IPS DF 6.9 (cell line): ENCODE results near the gene ARHGAP24.

Source experiments
- DNase-seq: peaks from one replicate; pipeline ENCODE4 v3.0.0-alpha.2; 2013; ENCODE audit warnings: low read depth, low spot score
- H3K27ac ChIP-seq: one replicate; pipeline ENCODE4 v1.5.1; 2013; ENCODE audit warnings: low read length, control low read depth
- H3K27me3 ChIP-seq: 2 replicates; pipeline ENCODE4 v1.6.1; 2013; ENCODE audit warnings: mild to moderate bottlenecking, low read length; ENCODE audit not compliant: control insufficient read depth, insufficient read depth
- H3K36me3 ChIP-seq: 2 replicates; pipeline ENCODE4 v1.6.1; 2013; ENCODE audit warnings: low read length; ENCODE audit not compliant: control insufficient read depth, insufficient read depth
- H3K4me1 ChIP-seq: 2 replicates; pipeline ENCODE4 v1.6.1; 2013; ENCODE audit warnings: low read length; ENCODE audit not compliant: control insufficient read depth, insufficient read depth
- H3K4me3 ChIP-seq: 2 replicates; pipeline ENCODE4 v1.5.1; 2013; ENCODE audit warnings: mild to moderate bottlenecking, low read length
- H3K9me3 ChIP-seq: 2 replicates; pipeline ENCODE4 v1.6.1; 2013; ENCODE audit warnings: low read length, inconsistent platforms; ENCODE audit not compliant: control insufficient read depth, insufficient read depth
- WGBS: extraction: QIAGEN DNeasy Blood & Tissue Kit; methylation state at CpG from one replicate; pipeline ENCODE4 v1.1.7; 2013; ENCODE audit warnings: mixed read lengths, missing lambda C conversion rate; ENCODE audit not compliant: insufficient read length, insufficient coverage; 5-methylcytosine and 5-hydroxymethylcytosine counted together

The ARHGAP24 gene

GRCh38 chr4:85482010-85482738 lies 7.2 kb downstream of the ARHGAP24 start:
- WGBS, result no CpG with 5 or more reads among the region's 5 CpGs
- H3K4me3 ChIP-seq, result no peak overlapping the region

DNA sequence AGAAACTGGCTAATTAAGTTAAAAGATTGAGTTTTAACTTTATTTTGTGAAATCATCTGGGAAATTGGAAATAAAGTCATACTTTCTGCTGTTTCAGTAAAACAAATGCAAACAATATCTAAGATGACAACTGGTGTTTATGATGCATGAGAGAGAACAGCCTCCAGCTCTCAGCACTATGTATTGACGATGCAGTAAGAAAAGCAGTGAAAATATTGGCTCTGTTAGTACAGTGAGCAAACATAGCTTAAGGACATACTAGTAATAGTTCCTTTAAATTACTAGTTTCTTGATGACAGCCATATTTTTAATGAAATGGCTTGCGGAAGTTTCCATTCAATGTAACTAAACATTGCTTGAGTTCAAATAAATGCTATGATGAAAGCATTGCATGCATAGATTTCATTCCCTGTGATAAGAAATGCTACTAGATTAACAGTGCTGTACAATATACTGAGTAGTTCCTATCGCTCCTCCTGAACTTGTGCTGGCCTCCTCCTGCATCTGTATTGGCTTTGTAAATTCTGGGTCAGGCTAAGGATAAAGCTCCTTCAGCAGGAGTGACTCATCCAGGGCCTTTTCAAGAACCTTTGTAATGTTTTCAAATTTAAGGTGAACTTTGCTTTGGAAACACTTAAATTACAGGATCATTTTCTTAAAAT lies 11.6 kb downstream of the ARHGAP24 start:
- H3K27me3 ChIP-seq, result no peaks in the 10 kb centered on the region
- H3K36me3 ChIP-seq, result no peaks in the 10 kb centered on the region
- no peaks in the 10 kb centered on the region for H3K9me3 ChIP-seq
- no peak overlapping the region for H3K4me3 ChIP-seq
- WGBS, result no CpG with 5 or more reads among the region's 3 CpGs
- H3K4me1 ChIP-seq, result peaks cover 4% of the 10 kb centered on the region; the same call in 1 of the 2 replicates
- no peak for DNase-seq
- H3K27ac ChIP-seq, result no peak overlapping the region

More at GRCh38 chr4:85482010-85482738, 7.2 kb downstream of the ARHGAP24 start:
- H3K4me1 ChIP-seq, result 0 out of 2 replicates have a peak, but pooled peaks cover 1% of the 10 kb centered on the region
- DNase-seq, result no peak
- H3K27me3 ChIP-seq, result no peaks in the 10 kb centered on the region
- no peaks in the 10 kb centered on the region for H3K9me3 ChIP-seq
- H3K36me3 ChIP-seq, result no peaks in the 10 kb centered on the region
- no peak overlapping the region for H3K27ac ChIP-seq

DNA sequence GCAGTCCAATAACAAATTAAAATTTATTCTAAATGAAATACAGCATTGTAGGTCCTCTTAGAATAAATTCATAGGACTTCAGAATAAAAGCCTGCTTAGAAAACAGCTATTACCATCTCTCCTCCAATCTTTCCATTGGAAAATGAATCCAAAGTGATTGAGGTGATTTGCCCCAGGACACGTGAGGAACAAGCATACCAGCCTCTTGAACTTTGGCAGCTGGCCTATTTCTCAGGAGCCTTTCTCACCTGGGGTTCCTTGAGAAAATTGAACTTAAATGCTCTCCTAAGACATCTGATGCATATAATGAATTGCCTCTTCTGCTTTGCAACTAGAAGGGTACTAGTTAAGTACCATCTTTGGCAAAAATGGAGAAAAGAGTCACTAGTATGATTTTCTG lies 13.5 kb downstream of the ARHGAP24 start:
- WGBS, result no CpG with 5 or more reads among the region's 1 CpG
- Histone ChIP-seq H3K27ac (no peak overlapping the region), H3K4me1 (peaks cover 2% of the 10 kb centered on the region; the same call in 1 of the 2 replicates), H3K36me3 (no peaks in the 10 kb centered on the region), H3K27me3 (no peaks in the 10 kb centered on the region), H3K4me3 (no peak overlapping the region), H3K9me3 (no peaks in the 10 kb centered on the region)
- no peak for DNase-seq

DNA sequence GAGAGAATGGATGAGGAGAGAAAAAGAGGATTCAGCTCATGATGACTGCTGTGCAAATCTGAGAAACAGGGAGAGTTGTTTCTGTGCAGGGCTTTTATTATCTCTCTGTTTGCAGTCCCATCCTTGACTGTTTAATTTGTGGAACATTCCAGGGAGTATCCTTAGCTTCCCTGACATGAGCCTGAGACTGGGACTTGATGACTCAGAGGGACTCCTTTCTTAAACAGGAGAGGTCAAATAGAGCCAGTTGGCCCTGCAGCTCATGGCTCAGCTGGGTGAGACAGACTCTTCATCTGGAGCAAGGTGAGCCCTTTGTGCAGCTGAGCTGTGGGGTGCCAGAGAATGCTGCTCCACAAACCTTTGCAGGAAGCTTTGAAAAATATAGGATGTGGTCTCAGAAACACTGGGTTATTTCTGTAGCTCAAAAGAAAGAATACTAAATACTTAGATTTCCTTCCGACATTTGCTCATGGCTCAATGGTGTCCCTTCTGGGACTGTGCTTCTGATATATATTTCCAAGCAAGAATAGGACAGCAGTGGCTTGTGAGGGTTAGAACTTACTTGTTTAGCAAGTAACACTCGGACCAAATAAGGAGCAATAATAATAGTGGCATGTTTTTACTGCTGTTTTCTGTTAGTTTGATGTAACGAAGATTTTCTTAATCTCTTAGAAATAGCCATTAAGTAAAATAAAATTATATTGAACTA lies 14.5 kb downstream of the ARHGAP24 start:
- H3K9me3 ChIP-seq, result no peaks in the 10 kb centered on the region
- WGBS, result no CpG with 5 or more reads among the region's 3 CpGs
- H3K36me3 ChIP-seq, result no peaks in the 10 kb centered on the region
- no peak for DNase-seq
- no peaks in the 10 kb centered on the region for H3K27me3 ChIP-seq
- peaks cover 2% of the 10 kb centered on the region; the same call in 1 of the 2 replicates for H3K4me1 ChIP-seq
- no peak overlapping the region for H3K27ac ChIP-seq
- no peak overlapping the region for H3K4me3 ChIP-seq

- DNase-seq, result no peak
- Histone ChIP-seq H3K9me3 (no peaks in the 10 kb centered on the region), H3K27ac (no peak overlapping the region), H3K4me3 (no peak overlapping the region), H3K36me3 (no peaks in the 10 kb centered on the region), H3K27me3 (no peaks in the 10 kb centered on the region), H3K4me1 (peaks cover 2% of the 10 kb centered on the region; the same call in 1 of the 2 replicates)
These were observed 16.6 kb downstream of the ARHGAP24 start for GRCh38 chr4:85491527-85491926.

- DNase-seq, result no peak
- Histone ChIP-seq H3K27me3 (no peaks in the 10 kb centered on the region), H3K27ac (no peak overlapping the region), H3K9me3 (no peaks in the 10 kb centered on the region), H3K4me3 (no peak overlapping the region), H3K36me3 (no peaks in the 10 kb centered on the region), H3K4me1 (peaks cover 2% of the 10 kb centered on the region; the same call in 1 of the 2 replicates)
- WGBS, result no CpG with 5 or more reads among the region's 1 CpG
These were observed 17.4 kb downstream of the ARHGAP24 start for GRCh38 chr4:85492336-85492735.

DNA sequence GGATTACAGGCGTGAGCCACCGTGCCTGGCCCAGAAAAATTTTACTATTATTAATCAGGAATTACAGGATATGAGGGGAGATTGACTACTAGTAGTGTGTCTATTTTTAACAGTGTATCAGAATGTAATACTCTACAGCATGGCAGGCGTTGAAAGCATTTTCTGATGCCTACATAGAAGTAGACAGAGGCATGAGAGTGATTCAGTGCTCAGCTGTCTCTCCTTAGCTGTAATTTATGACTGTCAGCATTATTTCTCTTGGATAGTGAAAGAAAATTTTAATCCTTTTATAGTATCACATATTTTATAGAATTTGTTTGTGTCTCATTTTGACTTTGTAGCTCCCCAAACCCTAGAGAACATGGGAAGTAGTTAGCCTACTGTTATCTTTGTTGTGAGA lies 20.7 kb downstream of the ARHGAP24 start:
- H3K4me3 ChIP-seq, result no peak overlapping the region
- no peaks in the 10 kb centered on the region for H3K27me3 ChIP-seq
- no peak for DNase-seq
- H3K9me3 ChIP-seq, result no peaks in the 10 kb centered on the region
- H3K36me3 ChIP-seq, result no peaks in the 10 kb centered on the region
- no CpG with 5 or more reads among the region's 3 CpGs for WGBS
- H3K4me1 ChIP-seq, result no peaks in the 10 kb centered on the region
- H3K27ac ChIP-seq, result no peak overlapping the region

DNA sequence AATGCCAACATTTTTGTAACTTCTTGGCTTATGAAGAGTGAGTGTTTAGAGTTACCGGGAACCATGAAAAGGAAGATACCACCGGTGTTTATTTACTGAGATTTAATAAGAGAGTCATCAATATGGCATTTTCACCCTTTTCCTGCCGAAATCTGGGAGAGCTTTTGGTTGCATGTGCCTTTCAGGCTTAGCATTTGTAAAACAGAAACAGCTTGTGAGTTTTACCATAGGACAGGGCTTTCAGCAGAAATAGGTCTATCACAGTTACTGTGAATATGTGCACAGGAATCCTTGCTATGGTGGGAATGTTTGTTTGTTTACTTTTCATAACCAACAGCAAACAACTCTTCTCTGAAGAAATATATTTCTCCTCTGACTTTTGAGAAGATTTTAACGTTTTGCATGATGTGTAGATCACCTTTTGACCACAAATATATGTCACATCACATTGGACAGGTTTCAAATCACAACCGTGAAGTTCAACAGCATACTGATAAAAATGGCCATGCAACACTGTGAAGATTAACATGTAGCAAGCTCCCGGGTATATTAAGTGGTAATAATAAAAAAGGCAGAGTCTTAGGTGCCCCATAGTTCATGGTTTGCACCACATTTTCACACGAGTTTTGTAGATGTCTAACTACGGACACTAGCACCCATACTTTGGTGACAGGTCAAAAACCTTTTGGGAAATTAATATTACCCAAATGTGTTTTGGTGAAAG lies 21.3 kb downstream of the ARHGAP24 start:
- H3K9me3 ChIP-seq, result no peaks in the 10 kb centered on the region
- no peaks in the 10 kb centered on the region for H3K4me1 ChIP-seq
- H3K4me3 ChIP-seq, result no peak overlapping the region
- no peak overlapping the region for H3K27ac ChIP-seq
- no peak for DNase-seq
- no peaks in the 10 kb centered on the region for H3K36me3 ChIP-seq
- no peaks in the 10 kb centered on the region for H3K27me3 ChIP-seq
- WGBS, result no CpG with 5 or more reads among the region's 8 CpGs

GRCh38 chr4:85496933-85497332 lies 22.0 kb downstream of the ARHGAP24 start:
- H3K36me3 ChIP-seq, result no peaks in the 10 kb centered on the region
- no peaks in the 10 kb centered on the region for H3K4me1 ChIP-seq
- no peak overlapping the region for H3K27ac ChIP-seq
- DNase-seq, result no peak
- 100% methylated on average over 2 of the region's 4 CpGs for WGBS
- no peaks in the 10 kb centered on the region for H3K9me3 ChIP-seq
- no peak overlapping the region for H3K4me3 ChIP-seq
- H3K27me3 ChIP-seq, result no peaks in the 10 kb centered on the region

DNA sequence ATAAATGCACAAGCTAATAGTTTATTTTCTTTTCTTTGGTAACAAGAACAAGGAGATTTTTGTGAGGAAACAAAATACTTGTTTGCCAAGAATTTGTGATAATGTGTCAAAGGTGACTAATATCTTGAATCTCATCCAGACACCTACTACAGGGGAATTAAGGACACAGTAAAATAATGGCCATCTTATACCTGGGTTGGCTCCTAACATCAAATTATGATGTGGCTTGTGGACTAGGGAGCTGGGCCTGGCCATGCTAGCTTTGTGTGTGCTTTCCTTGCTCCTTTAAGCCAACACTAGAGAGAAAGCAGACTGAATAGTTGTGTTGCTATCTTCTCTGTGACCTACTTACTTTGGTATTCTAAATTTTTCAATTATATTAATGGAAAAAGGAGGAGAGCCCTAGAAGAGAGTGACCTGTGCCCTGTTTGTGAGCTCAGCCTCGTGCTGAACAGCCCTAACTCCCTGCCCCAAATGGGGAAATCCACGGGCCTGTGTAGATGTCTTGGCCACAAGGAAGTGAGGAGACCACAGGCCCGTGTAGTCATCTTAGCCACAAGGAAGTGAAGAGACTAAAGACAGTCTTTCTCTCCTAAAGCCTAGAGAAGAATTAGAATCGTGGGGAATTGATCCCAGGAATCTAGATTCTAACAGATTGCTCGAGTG lies 23.3 kb downstream of the ARHGAP24 start:
- WGBS, result no CpG with 5 or more reads among the region's 5 CpGs
- Histone ChIP-seq H3K36me3 (no peaks in the 10 kb centered on the region), H3K27me3 (no peaks in the 10 kb centered on the region), H3K4me1 (no peaks in the 10 kb centered on the region), H3K4me3 (no peak overlapping the region), H3K9me3 (no peaks in the 10 kb centered on the region), H3K27ac (no peak overlapping the region)
- no peak for DNase-seq
